HEK293T (cell line): Measurements from ENCODE around the gene FGF22.
A peak's percentile ranks its signal among the peaks of the same experiment; 100 is the strongest.

Source experiments
- CTCF ChIA-PET: fragments of 350-600 bp; formaldehyde crosslinking; extraction: SDS; loops from one replicate; lab custom pipeline; 2021; ENCODE audit warnings: antibody characterized with exemption, inconsistent platforms; lab: Yijun Ruan, JAX
- POLR2A ChIA-PET: fragments of 350-600 bp; formaldehyde crosslinking; extraction: SDS; loops from one replicate; lab custom pipeline; 2020; ENCODE audit warnings: antibody characterized with exemption, inconsistent platforms; lab: Yijun Ruan, JAX
- DNase-seq: peaks from one replicate; pipeline ENCODE4 v3.0.0; 2012; ENCODE audit warnings: mixed read lengths; ENCODE audit errors: extremely low spot score
- ARNT ChIP-seq: fragments of 450-650 bp; IDR thresholded peaks from 2 replicates; pipeline ENCODE4 v1.6.1; 2017; ENCODE audit warnings: mild to moderate bottlenecking
- BHLHE40 ChIP-seq: fragments of 450-650 bp; IDR thresholded peaks from 2 replicates; pipeline ENCODE4 v1.6.1; 2016; ENCODE audit warnings: mild to moderate bottlenecking, moderate library complexity, borderline replicate concordance
- CTBP1 ChIP-seq: fragments of 450-650 bp; IDR thresholded peaks from 2 replicates; pipeline ENCODE4 v1.6.1; 2016; ENCODE audit warnings: borderline replicate concordance
- ELF4 ChIP-seq: fragments of 450-650 bp; IDR thresholded peaks from 2 replicates; pipeline ENCODE4 v1.6.1; 2017; ENCODE audit warnings: antibody characterized with exemption
- FOXA1 ChIP-seq: fragments of 450-650 bp; IDR thresholded peaks from 2 replicates; pipeline ENCODE4 v1.6.1; 2016; ENCODE audit warnings: mild to moderate bottlenecking
- FOXK2 ChIP-seq: fragments of 450-650 bp; IDR thresholded peaks from 2 replicates; pipeline ENCODE4 v1.6.1; 2016; ENCODE audit warnings: mild to moderate bottlenecking
- FOXM1 ChIP-seq: fragments of 450-650 bp; IDR thresholded peaks from 2 replicates; pipeline ENCODE4 v1.6.1; 2017; ENCODE audit warnings: mild to moderate bottlenecking, borderline replicate concordance
- HDGF ChIP-seq: fragments of 450-650 bp; IDR thresholded peaks from 2 replicates; pipeline ENCODE4 v1.6.1; 2017; ENCODE audit warnings: antibody characterized with exemption, borderline replicate concordance
- L3MBTL2 ChIP-seq: fragments of 450-650 bp; conservative IDR thresholded peaks from 2 replicates; pipeline ENCODE4 v1.6.1; 2016; ENCODE audit warnings: mild to moderate bottlenecking
- LEF1 ChIP-seq: fragments of 450-650 bp; IDR thresholded peaks from 2 replicates; pipeline ENCODE4 v1.6.1; 2017; ENCODE audit warnings: mild to moderate bottlenecking, borderline replicate concordance
- NFRKB ChIP-seq: fragments of 450-650 bp; IDR thresholded peaks from 2 replicates; pipeline ENCODE4 v1.6.1; 2016; ENCODE audit warnings: mild to moderate bottlenecking, moderate library complexity
- SP1 ChIP-seq: fragments of 450-650 bp; IDR thresholded peaks from 2 replicates; pipeline ENCODE4 v1.6.1; 2017
- SUZ12 ChIP-seq: fragments of 450-650 bp; IDR thresholded peaks from 2 replicates; pipeline ENCODE4 v1.6.1; 2016; ENCODE audit warnings: mild to moderate bottlenecking
- TARDBP ChIP-seq: fragments of 450-650 bp; IDR thresholded peaks from 2 replicates; pipeline ENCODE4 v1.6.1; 2016
- ZNF384 ChIP-seq: fragments of 450-650 bp; IDR thresholded peaks from 2 replicates; pipeline ENCODE4 v1.6.1; 2016
- TF ChIP-seq, protein P1 (sequence below): fragments of 450-650 bp; IDR thresholded peaks from 2 replicates; pipeline ENCODE4 v1.6.1; 2016

FGF22 gene

DNA sequence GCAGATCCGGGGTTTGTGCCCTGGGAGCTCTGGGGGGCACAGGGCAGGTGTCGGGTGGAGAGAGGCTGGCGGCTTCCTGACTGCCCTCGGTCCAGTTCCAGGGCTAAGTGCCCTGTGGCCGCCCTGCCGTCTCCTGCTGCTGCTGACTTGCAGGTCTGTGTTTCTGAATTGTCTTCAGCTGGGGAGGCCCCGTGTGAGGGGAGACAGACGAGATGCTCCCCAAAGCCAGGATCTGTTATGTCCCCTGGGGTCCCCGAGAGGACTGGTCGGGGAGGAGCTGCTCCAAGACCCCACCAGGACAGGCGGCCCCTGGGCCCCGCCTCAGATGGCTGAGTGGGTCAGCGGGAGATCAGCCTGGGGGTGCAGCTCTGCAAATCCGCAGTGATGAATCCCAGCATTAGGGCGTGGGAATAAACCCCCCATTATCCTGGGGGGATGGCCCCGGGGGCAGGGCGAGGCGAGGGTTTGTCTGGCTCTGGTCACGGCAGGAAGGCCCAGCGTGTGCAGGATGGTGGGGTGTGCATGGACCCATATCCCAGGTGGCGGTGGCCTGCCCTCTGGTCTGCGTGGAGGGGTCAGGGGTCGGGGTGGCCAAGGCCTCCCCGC lies 45.3 kb upstream of the FGF22 start:
- no peak for DNase-seq
- TF ChIP-seq FOXA1 = no peak
- TF ChIP-seq TARDBP = no peak
- no peak for TF ChIP-seq FOXM1
- no peak for TF ChIP-seq FOXK2
- TF ChIP-seq ZNF384 = no peak
- TF ChIP-seq NFRKB = no peak
- no peak for TF ChIP-seq SP1
- TF ChIP-seq ARNT = no peak
- TF ChIP-seq HDGF = no peak
- ChIA-PET CTCF (no interaction called here), POLR2A (no interaction called here)

DNA sequence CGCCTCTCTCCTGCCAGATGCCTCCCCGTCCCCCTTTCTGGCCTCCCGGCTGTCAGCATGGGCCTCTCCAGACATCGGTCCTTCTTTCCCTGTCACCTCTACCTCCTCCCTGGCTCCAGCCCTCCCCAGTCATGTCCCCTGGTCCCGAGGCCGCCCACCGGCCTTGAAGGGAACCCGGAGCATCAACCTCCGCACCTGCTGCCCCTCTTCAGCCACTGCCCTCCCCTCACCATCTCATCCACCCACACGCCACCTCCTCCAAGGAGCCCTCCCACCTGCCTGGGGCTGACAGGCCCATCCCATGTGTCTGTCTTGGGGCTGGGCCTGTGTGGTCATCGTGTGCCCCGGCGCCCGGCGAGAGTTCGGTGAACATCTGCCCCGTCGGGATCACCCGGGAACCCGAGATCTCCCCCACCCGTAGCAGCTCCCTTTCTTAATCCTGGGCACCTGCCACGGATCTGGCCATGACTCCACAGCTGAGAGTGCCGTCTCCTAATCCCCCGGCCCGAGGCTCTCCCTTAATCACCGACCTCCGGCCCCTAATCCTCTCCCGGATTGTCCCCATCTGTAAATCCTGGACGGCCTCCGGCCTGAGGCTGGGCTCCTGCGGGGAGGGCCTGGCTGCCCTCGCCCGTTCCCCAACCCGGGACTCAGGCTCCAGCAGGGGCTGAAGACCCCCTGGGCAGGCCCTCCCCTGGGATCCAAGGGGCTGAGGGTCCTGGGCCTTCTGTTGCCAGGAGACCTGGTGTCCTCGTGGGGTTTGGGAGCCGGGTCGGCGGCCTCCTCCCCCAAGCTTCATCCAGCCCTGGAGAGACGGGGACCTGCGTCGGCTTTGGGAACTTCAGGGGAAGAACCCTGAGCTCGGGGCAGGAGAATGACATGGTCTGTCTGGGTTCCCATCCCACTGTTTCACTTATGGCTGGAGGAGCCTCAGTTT lies 44.1 kb upstream of the FGF22 start:
- ChIA-PET CTCF (no interaction called here), POLR2A (no interaction called here)
- TF ChIP-seq NFRKB (no peak), ZNF384 (no peak), LEF1 (no peak), L3MBTL2 (no peak), BHLHE40 (no peak), TARDBP (no peak), SP1 (no peak), ELF4 (no peak), SUZ12 (no peak)
- DNase-seq = no peak

DNA sequence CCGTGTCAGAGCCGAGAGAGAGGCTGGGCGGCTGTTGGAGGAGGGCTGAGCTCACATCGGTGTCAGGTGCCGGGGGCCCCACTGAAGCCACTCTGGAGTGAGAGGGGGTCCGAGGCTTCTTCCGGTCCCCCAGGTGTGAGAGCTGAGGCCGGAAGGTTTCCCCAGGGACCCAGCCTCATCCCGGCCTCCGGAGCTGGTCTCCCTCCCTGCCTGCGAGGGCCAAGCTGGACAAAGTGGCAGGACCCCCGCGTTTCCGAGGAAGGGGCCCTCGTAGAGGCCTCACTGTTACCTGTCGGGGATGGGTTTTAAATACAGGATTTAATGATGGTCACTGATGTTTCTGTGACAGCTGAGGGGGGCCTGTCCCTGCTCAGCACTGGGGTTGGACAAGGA lies 43.4 kb upstream of the FGF22 start:
- no peak for DNase-seq
- no peak for TF ChIP-seq TARDBP
- no peak for TF ChIP-seq ELF4
- no peak for TF ChIP-seq ARNT
- no peak for TF ChIP-seq FOXM1
- TF ChIP-seq BHLHE40 = no peak
- TF ChIP-seq L3MBTL2 = no peak
- no peak for TF ChIP-seq FOXK2
- TF ChIP-seq ZNF384 = no peak
- TF ChIP-seq NFRKB = no peak
- TF ChIP-seq HDGF = no peak
- TF ChIP-seq FOXA1 = no peak
- no peak for TF ChIP-seq SUZ12
- POLR2A ChIA-PET = no interaction called here
- CTCF ChIA-PET = no interaction called here

DNA sequence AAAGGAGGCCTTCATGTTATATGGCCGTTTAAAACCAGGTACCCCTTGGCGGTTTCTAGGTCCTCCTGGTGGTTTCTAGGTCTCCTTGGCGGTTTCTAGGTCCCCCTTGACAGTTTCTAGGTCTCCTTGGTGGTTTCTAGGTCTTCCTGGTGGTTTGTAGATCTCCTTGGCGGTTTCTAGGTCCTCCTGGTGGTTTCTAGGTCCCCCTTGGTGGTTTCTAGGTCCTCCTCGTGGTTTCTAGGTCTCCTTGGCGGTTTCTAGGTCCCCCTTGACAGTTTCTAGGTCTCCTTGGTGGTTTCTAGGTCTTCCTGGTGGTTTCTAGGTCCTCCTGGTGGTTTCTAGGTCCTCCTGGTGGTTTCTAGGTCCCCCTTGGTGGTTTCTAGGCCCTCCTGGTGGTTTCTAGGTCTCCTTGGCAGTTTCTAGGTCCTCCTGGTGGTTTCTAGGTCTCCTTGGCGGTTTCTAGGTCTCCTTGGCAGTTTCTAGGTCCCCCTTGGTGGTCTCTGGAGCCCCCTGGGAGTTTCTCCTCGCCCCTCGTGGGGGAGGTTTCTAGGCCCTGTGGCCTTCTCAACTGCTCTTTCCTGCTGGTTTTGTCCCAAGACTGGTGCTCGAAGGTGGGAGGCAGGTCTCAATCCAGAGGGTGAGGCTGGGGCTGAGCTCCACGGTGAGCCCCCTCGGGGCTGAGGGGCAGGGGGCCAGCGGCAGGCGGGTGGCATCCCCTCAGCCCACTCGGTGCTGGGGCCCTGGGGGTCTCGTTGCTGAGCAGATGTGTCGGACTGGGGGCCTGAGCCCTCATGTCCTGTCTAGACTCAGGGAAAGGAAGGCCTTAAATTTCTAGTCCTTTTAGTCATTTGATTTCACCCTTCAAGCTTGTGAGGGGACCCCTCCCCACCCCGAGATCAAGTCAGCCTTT lies 42.0 kb upstream of the FGF22 start:
- CTCF ChIA-PET = interaction anchor here (0.6 kb wide), 1 partner anchor 44 kb away, joined by 3 read pairs; no protein-coding TSS in a partner anchor
- no peak for TF ChIP-seq SP1
- no peak for TF ChIP-seq BHLHE40
- TF ChIP-seq L3MBTL2 = no peak
- TF ChIP-seq FOXM1 = peak; percentile 96
- POLR2A ChIA-PET = no interaction called here
- DNase-seq = no peak

DNA sequence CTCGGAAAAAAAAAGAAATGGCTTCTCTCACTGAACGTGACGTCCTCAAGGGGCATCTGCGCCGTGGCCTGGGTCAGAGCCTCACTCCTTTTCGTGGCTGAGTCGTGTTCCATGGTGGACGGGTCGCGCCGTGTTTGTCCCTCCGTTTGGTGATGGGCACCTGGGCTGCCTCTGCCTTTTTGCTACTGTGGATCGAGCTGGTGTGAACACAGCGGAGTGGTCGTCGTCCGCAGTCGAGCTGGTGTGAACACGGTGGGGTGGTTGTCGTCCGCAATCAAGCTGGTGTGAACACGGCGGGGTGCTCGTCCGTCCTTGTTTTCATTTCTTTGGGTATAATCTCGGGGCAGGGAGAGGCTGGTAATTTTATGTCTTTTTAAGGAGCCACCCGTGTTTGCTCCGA lies 38.4 kb upstream of the FGF22 start:
- no peak for DNase-seq
- no peak for TF ChIP-seq ZNF384
- TF ChIP-seq SUZ12 = no peak
- no peak for TF ChIP-seq BHLHE40
- TF ChIP-seq LEF1 = no peak
- no peak for TF ChIP-seq CTBP1
- no peak for TF ChIP-seq FOXM1
- no peak for TF ChIP-seq ELF4
- POLR2A ChIA-PET = no interaction called here
- CTCF ChIA-PET = no interaction called here

DNA sequence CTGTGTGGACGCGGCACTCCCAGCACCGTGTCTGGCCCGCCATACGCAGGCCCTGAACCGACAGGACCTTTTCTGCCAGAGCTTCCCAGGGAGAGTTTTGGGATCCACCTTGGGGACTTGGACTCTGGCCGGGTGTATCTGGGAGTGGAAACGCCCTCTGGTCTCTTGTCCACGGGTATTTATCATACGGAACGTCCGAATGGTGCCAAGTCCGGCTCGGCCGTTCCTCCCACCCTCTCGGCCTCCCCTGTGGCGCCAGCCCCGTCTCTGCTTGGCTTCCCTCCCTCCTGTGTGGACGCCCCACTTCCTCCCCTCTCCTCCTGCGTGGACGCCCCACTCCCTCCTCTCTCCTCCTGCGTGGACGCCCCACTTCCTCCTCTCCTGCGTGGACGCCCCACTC lies 37.9 kb upstream of the FGF22 start:
- CTCF ChIA-PET = no interaction called here
- no peak for TF ChIP-seq FOXK2
- TF ChIP-seq FOXM1 = no peak
- TF ChIP-seq ZNF384 = no peak
- TF ChIP-seq ELF4 = no peak
- no peak for TF ChIP-seq NFRKB
- no peak for TF ChIP-seq LEF1
- TF ChIP-seq, protein P1, sequence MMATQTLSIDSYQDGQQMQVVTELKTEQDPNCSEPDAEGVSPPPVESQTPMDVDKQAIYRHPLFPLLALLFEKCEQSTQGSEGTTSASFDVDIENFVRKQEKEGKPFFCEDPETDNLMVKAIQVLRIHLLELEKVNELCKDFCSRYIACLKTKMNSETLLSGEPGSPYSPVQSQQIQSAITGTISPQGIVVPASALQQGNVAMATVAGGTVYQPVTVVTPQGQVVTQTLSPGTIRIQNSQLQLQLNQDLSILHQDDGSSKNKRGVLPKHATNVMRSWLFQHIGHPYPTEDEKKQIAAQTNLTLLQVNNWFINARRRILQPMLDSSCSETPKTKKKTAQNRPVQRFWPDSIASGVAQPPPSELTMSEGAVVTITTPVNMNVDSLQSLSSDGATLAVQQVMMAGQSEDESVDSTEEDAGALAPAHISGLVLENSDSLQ = no peak
- TF ChIP-seq FOXA1 = no peak
- TF ChIP-seq BHLHE40 = no peak
- TF ChIP-seq SUZ12 = no peak
- TF ChIP-seq ARNT = no peak
- no peak for TF ChIP-seq HDGF
- no peak for TF ChIP-seq TARDBP
- no peak for TF ChIP-seq L3MBTL2
- no peak for TF ChIP-seq CTBP1

More for the DNA sequence above, 37.9 kb upstream of the FGF22 start:
- POLR2A ChIA-PET = no interaction called here
- DNase-seq = no peak
